GM12878 (cell line): ENCODE data around the gene SLC38A2. TPM values are rescaled to one million over a fixed set of nuclear protein-coding genes. Genes with fewer than 3 reads are reported as not detected.

Source experiments
- ATAC-seq: fragments of 200-7000 bp; cut with Tn5 transposase; 3 replicates; pipeline ENCODE4 v1.9.1; 2020; ENCODE audit warnings: mild to moderate bottlenecking, moderate library complexity
- BruUV-seq: library from RNA; stranded (reverse); fragments of 400-500 nt; replicated peaks from 2 replicates; lab custom pipeline; 2021; lab: Mats Ljungman, UMichigan
- CTCF ChIA-PET: fragments of 300-600 bp; sonication (Branson Sonifier 250); formaldehyde crosslinking; extraction: SDS; loops from one replicate; lab custom pipeline; 2021; ENCODE audit warnings: inconsistent platforms; lab: Yijun Ruan, JAX
- POLR2A ChIA-PET: fragments of 350-600 bp; formaldehyde crosslinking; extraction: SDS; loops from one replicate; lab custom pipeline; 2021; ENCODE audit warnings: inconsistent platforms; lab: Charles Lee
- RAD21 ChIA-PET: fragments of 300-600 bp; sonication (Branson Sonifier 250); formaldehyde crosslinking; loops from one replicate; lab custom pipeline; 2023; ENCODE audit warnings: antibody characterized with exemption; ENCODE audit not compliant: unreplicated experiment; lab: Charles Lee
- SMC1A ChIA-PET: fragments of 300-600 bp; sonication (Branson Sonifier 250); formaldehyde crosslinking; loops from one replicate; lab custom pipeline; 2023; ENCODE audit not compliant: unreplicated experiment, uncharacterized antibody; lab: Charles Lee
- DNase-seq: peaks from one replicate; pipeline ENCODE4 v3.0.0-alpha.2; 2011; ENCODE audit warnings: low read depth, low spot score
- FAIRE-seq: peaks from 3 replicates; lab custom pipeline; 2011; peaks lifted over from hg19 to GRCh38; lab: Jason Lieb, UNC
- H2AFZ ChIP-seq: 2 replicates; pipeline ENCODE4 v1.6.0; 2011; ENCODE audit warnings: low read depth, low read length, control low read depth; ENCODE audit not compliant: control insufficient read depth
- H3K27ac ChIP-seq: 2 replicates; pipeline ENCODE4 v1.5.1; 2011; ENCODE audit warnings: control low read depth; ENCODE audit not compliant: control insufficient read depth, insufficient read depth
- H3K27me3 ChIP-seq, 2 experiments: replicated peaks in 1 of 2; 2 replicates each; pipeline versions ENCODE4 v1.6.0 to v1.6.1; 2011; ENCODE audit warnings: low read length in 1 of 2; ENCODE audit not compliant: control insufficient read depth in 2 of 2, insufficient read depth in 2 of 2
- H3K36me3 ChIP-seq, 2 experiments: 2 replicates each; pipeline ENCODE4 v1.5.1; 2011; ENCODE audit warnings: low read length in 1 of 2; ENCODE audit not compliant: control insufficient read depth in 2 of 2, insufficient read depth in 2 of 2
- H3K4me1 ChIP-seq: 2 replicates; pipeline ENCODE4 v1.6.1; 2011; ENCODE audit warnings: mild to moderate bottlenecking, low read length, moderate library complexity, mixed read lengths; ENCODE audit not compliant: control insufficient read depth, insufficient read depth
- H3K4me2 ChIP-seq: 2 replicates; pipeline ENCODE4 v1.6.0; 2011; ENCODE audit warnings: control low read depth; ENCODE audit not compliant: control insufficient read depth, insufficient read depth
- H3K4me3 ChIP-seq: fragments of 200-600 bp; sonication (generic); 2 replicates; pipeline ENCODE4 v1.5.1; 2016
- H3K79me2 ChIP-seq: 2 replicates; pipeline ENCODE4 v1.6.0; 2011; ENCODE audit warnings: low read length; ENCODE audit not compliant: control insufficient read depth, insufficient read depth
- H3K9ac ChIP-seq: 2 replicates; pipeline ENCODE4 v1.8.0; 2011; ENCODE audit warnings: low read length, control low read depth, mixed read lengths; ENCODE audit not compliant: control insufficient read depth, insufficient read depth
- H3K9me3 ChIP-seq: replicated peaks from 3 replicates; pipeline ENCODE4 v1.5.1; 2011; ENCODE audit warnings: mild to moderate bottlenecking, low read length; ENCODE audit not compliant: control insufficient read depth, insufficient read depth
- H4K20me1 ChIP-seq: 2 replicates; pipeline ENCODE4 v1.6.0; 2011; ENCODE audit not compliant: control insufficient read depth, insufficient read depth
- BRCA1 ChIP-seq: IDR thresholded peaks from 2 replicates; pipeline ENCODE4 v1.6.1; 2011; ENCODE audit warnings: low read depth, low read length, improper control_type of control experiment
- E4F1 ChIP-seq: fragments of 450-650 bp; IDR thresholded peaks from 2 replicates; pipeline ENCODE4 v1.6.1; 2018; ENCODE audit warnings: borderline replicate concordance, mild to moderate bottlenecking; ENCODE audit not compliant: partially characterized antibody
- EP300 ChIP-seq, 2 experiments: fragments of 150-350 bp in 1 of 2; IDR thresholded peaks; 2 replicates each; pipeline ENCODE4 v1.6.1; 2011 to 2012; ENCODE audit warnings: low read depth in 2 of 2, low read length in 2 of 2, borderline replicate concordance in 1 of 2, improper control_type of control experiment in 1 of 2, inconsistent platforms in 1 of 2; ENCODE audit not compliant: control insufficient read depth in 1 of 2
- ESRRA ChIP-seq: IDR thresholded peaks from 2 replicates; pipeline ENCODE4 v1.6.1; 2012; ENCODE audit warnings: mild to moderate bottlenecking, low read length, improper control_type of control experiment
- HDAC2 ChIP-seq: fragments of 200-600 bp; sonication (generic); IDR thresholded peaks from 2 replicates; pipeline ENCODE4 v1.6.1; 2017
- IKZF2 ChIP-seq, 2 experiments: fragments of 450-650 bp; IDR thresholded peaks; 2 replicates each; pipeline ENCODE4 v1.6.1; 2017; ENCODE audit warnings: mild to moderate bottlenecking in 2 of 2, moderate library complexity in 2 of 2
- IRF3 ChIP-seq: fragments of 450-650 bp; IDR thresholded peaks from 2 replicates; pipeline ENCODE4 v1.6.1; 2014; ENCODE audit warnings: mild to moderate bottlenecking
- PAX5 ChIP-seq: IDR thresholded peaks from 2 replicates; pipeline ENCODE4 v1.6.1; 2011; ENCODE audit warnings: low read depth, low read length, borderline replicate concordance
- PBX3 ChIP-seq: IDR thresholded peaks from 2 replicates; pipeline ENCODE4 v1.6.1; 2011; ENCODE audit warnings: mild to moderate bottlenecking, low read depth, low read length, moderate library complexity; ENCODE audit not compliant: insufficient replicate concordance
- ZNF384 ChIP-seq: IDR thresholded peaks from 2 replicates; pipeline ENCODE4 v1.6.1; 2012; ENCODE audit warnings: low read depth, mild to moderate bottlenecking, low read length, improper control_type of control experiment, borderline replicate concordance
- WGBS: methylation state at CpG from one replicate; pipeline ENCODE4 v1.1.6; 2016; ENCODE audit warnings: low lambda C conversion rate; ENCODE audit not compliant: insufficient replicate concordance, insufficient coverage; ENCODE audit errors: missing lambda C conversion rate; 5-methylcytosine and 5-hydroxymethylcytosine counted together
- in situ Hi-C: fragments of 300-500 bp; cut with MboI; formaldehyde crosslinking; loops from 9 replicates; pipeline ENCODE4 v1.14.3; 2018; ENCODE audit warnings: mixed read lengths
- intact Hi-C: fragments of 100-400 bp; cut with micrococcal nuclease; formaldehyde crosslinking; loops from one replicate; pipeline ENCODE4 v1.14.2; 2022; ENCODE audit not compliant: unreplicated experiment
- polyA plus RNA-seq, 11 experiments: library from polyadenylated mRNA; depleted of rRNA in 4 of 11; unstranded in 6 of 11; stranded (reverse) in 5 of 11; fragments of >200 nt; fragmentation: Nextera tagmentation in 4 of 11; fragmentation: Illumina TruSeq in 1 of 11; extraction: Ambion mirVana in 4 of 11; extraction: Trizol in 1 of 11; gene quantifications; 1 replicate in 1 of 11; 2 replicates in 10 of 11; pipeline versions ENCODE4 v1.2.1 to v1.2.3, GENCODE V29; 2011 to 2016; ENCODE audit warnings: inconsistent platforms in 2 of 11, missing spikeins in 2 of 11, low read depth in 1 of 11
- total RNA-seq, 4 experiments: library from RNA; depleted of rRNA in 3 of 4; stranded (reverse); fragments of >200 nt in 3 of 4; fragmentation: Illumina TruSeq in 1 of 4; extraction: Trizol in 1 of 4; gene quantifications; 2 replicates each; pipeline versions ENCODE4 v1.2.1 to v1.2.3, GENCODE V29; 2013 to 2021

The SLC38A2 gene
- total and polyA plus RNA-seq, 10 of the 15 experiments (the other 5 are each of a cell fraction or from before 2014, with no cell fraction given) = 36.2 to 118 (median 79.8) TPM

DNA sequence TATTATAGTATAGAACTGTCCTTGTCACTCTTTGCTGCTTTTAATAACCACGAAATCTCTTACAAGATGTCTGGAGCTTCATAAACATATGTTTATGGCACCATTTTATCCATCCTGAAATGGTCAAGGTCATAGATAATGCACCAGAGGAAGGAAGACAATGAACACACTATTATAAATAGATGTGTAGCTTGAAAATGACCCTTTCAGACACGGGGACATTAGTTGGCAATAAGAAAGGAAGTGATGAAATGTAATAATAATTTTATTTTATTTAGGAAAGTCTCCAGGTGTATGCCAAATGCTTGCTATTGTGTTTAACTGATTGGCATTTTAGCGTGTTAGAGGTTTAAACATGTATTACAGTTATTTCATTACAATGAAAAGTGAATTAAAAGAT, 36.8 kb upstream of the SLC38A2 start:
- no peaks in the 10 kb centered on the region for H3K36me3 ChIP-seq
- no peaks in the 10 kb centered on the region for H3K79me2 ChIP-seq
- H2AFZ ChIP-seq = no peak overlapping the region
- no peak overlapping the region for H3K9ac ChIP-seq
- ChIA-PET CTCF (no interaction called here), RAD21 (interaction anchor here (1.0 kb wide), 1 partner anchor 19 kb away, joined by 3 read pairs; no protein-coding TSS in a partner anchor), SMC1A (interaction anchor here (1.0 to 2.2 kb wide), 2 partner anchors 22 to 32 kb away, joined by 4 to 6 read pairs; no protein-coding TSS in a partner anchor), POLR2A (interaction anchor here (0.7 to 1.2 kb wide), 3 partner anchors 11 to 19 kb away, joined by 3 to 5 read pairs (median 3); no protein-coding TSS in a partner anchor)
- in situ Hi-C loops = no loop called here
- H3K4me2 ChIP-seq = no peak overlapping the region
- no peak for DNase-seq
- no TSS peak for BruUV-seq
- peaks cover 8% of the 10 kb centered on the region for H3K9me3 ChIP-seq
- TF ChIP-seq PAX5 = no peak
- TF ChIP-seq ZNF384 = no peak
- TF ChIP-seq ESRRA = no peak
- no peak for ATAC-seq
- intact Hi-C loops = no loop called here
- FAIRE-seq = no peak
- H3K27ac ChIP-seq = no peak overlapping the region
- H3K4me1 ChIP-seq = peaks cover 6% of the 10 kb centered on the region
- H3K4me3 ChIP-seq = no peak overlapping the region
- no peaks in the 10 kb centered on the region for H4K20me1 ChIP-seq
- H3K27me3 ChIP-seq = no peaks in the 10 kb centered on the region
- whole genome bisulfite sequencing = 63% methylated on average over 3 of the region's 3 CpGs

GRCh38 chr12:46408441-46408840, 35.9 kb upstream of the SLC38A2 start:
- ChIA-PET CTCF (no interaction called here), SMC1A (interaction anchor here (1.6 kb wide), 1 partner anchor 23 kb away, joined by 3 read pairs; no protein-coding TSS in a partner anchor), POLR2A (no interaction called here), RAD21 (interaction anchor here (0.9 kb wide), 1 partner anchor 42 kb away, joined by 3 read pairs; no protein-coding TSS in a partner anchor)
- ATAC-seq (no peak), FAIRE-seq (no peak), DNase-seq (no peak)
- in situ Hi-C loops = no loop called here
- no peaks in the 10 kb centered on the region for H3K27me3 ChIP-seq
- H3K9ac ChIP-seq = no peak overlapping the region
- no peaks in the 10 kb centered on the region for H3K36me3 ChIP-seq
- peaks cover 8% of the 10 kb centered on the region for H3K9me3 ChIP-seq
- no peak overlapping the region for H3K27ac ChIP-seq
- BruUV-seq = no TSS peak
- no peak overlapping the region for H3K4me2 ChIP-seq
- peaks cover 14% of the 10 kb centered on the region for H3K4me1 ChIP-seq
- 100% methylated on average over 4 of the region's 4 CpGs for WGBS
- intact Hi-C loops = no loop called here
- H2AFZ ChIP-seq = no peak overlapping the region
- H4K20me1 ChIP-seq = no peaks in the 10 kb centered on the region
- no peak overlapping the region for H3K4me3 ChIP-seq
- no peaks in the 10 kb centered on the region for H3K79me2 ChIP-seq
- TF ChIP-seq E4F1 (no peak), BRCA1 (no peak), IKZF2 (IDR thresholded peaks at IDR 0.05) (no peak), HDAC2 (no peak), PBX3 (no peak), EP300 (IDR thresholded peaks at IDR 0.05; ENCODE audit: borderline replicate concordance in 1 of 2, control insufficient read depth in 1 of 2, low read depth in 2 of 2, low read length in 2 of 2) (no peak), IRF3 (no peak)
